Fibroblast of villous mesenchyme (primary cell): ENCODE data around the gene SGSH. TPM values are rescaled to one million over a fixed set of nuclear protein-coding genes. Genes with fewer than 3 reads are reported as not detected.

Experiments used
- DNase-seq: peaks from one replicate; pipeline ENCODE4 v3.0.0-alpha.2; 2010; ENCODE audit warnings: low read depth
- H3K4me3 ChIP-seq: 2 replicates; pipeline ENCODE4 v1.5.1; 2011; ENCODE audit warnings: low read depth, mild to moderate bottlenecking, low read length
- total RNA-seq: library from RNA; depleted of rRNA; stranded (reverse); fragments of >200 nt; gene quantifications from 2 replicates; pipeline ENCODE4 v1.2.3, GENCODE V29; 2012
- TF ChIP-seq, protein P1 (sequence below): IDR thresholded peaks from 2 replicates; pipeline ENCODE4 v1.5.1; 2012; ENCODE audit warnings: low read depth, mild to moderate bottlenecking, low read length; ENCODE audit not compliant: insufficient read depth

SGSH gene
- total RNA-seq, 1 donor: 12.1 TPM

DNA sequence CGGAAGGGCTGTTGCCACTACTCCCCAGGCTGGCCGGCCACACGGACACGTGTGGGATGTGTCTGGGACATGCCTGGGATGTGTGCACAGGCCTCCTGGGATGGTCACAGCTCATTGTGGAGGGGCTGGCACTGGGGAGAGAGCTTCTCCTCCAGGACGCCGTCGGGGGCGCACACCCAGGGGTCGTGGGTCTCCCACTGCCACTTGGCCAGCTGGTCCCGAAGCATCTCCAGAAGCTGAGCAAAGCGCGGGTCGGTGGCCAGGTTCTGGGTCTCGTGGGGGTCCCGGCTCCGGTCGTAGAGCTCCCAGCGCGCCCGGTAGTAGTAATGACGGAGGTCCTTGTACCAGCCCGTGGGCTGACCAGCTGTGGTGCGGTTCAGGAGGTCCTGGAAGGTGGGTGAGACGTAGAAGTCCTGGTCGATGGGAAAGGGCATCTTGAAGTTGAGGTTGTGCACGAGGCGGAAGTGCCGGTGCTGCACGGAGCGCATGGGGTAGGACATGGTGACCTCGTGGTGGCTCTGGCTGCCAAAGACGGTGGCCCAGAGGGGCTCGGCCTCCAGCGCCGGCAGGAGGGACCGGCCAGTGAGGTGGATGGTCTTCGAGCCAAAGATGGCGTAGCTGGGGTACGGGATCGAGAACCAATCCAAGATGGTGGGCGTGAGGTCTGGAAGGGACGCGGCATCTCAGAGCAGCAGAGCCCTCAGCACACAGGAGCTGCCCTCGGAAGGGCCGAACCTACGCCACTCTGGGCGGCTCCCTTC, 9.6 kb downstream of the SGSH start:
- TF ChIP-seq, protein P1, sequence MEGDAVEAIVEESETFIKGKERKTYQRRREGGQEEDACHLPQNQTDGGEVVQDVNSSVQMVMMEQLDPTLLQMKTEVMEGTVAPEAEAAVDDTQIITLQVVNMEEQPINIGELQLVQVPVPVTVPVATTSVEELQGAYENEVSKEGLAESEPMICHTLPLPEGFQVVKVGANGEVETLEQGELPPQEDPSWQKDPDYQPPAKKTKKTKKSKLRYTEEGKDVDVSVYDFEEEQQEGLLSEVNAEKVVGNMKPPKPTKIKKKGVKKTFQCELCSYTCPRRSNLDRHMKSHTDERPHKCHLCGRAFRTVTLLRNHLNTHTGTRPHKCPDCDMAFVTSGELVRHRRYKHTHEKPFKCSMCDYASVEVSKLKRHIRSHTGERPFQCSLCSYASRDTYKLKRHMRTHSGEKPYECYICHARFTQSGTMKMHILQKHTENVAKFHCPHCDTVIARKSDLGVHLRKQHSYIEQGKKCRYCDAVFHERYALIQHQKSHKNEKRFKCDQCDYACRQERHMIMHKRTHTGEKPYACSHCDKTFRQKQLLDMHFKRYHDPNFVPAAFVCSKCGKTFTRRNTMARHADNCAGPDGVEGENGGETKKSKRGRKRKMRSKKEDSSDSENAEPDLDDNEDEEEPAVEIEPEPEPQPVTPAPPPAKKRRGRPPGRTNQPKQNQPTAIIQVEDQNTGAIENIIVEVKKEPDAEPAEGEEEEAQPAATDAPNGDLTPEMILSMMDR: no peak
- H3K4me3 ChIP-seq: no peak overlapping the region
- no peak for DNase-seq

- TF ChIP-seq, protein P1: no peak
- no peak for DNase-seq
- H3K4me3 ChIP-seq: no peak overlapping the region
These were observed 10.4 kb downstream of the SGSH start for GRCh38 chr17:80209765-80210164.

- TF ChIP-seq, protein P1: no peak
- DNase-seq: no peak
- no peak overlapping the region for H3K4me3 ChIP-seq
These were observed 12.1 kb downstream of the SGSH start for GRCh38 chr17:80208050-80208449.

DNA sequence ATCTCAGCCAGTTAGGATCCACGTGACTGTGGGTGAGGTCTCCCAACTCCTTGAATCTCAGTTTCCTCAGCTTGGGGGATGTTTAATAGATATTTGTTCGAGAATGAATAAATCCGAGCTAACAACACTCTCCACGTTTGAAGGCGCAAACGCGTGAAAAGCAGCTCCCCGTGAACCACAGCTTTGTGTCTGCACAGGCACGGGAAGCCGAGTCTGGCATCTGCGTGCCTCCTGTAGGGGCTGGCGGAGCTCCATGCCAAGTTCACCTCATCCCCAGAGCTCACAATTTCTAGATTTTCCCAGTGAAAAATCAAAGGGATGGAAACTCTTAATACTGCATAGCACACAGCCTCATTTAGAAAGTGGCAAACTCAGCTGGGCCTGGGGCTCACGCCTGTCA, 14.3 kb downstream of the SGSH start:
- TF ChIP-seq, protein P1: no peak
- H3K4me3 ChIP-seq: no peak overlapping the region
- DNase-seq: no peak

DNA sequence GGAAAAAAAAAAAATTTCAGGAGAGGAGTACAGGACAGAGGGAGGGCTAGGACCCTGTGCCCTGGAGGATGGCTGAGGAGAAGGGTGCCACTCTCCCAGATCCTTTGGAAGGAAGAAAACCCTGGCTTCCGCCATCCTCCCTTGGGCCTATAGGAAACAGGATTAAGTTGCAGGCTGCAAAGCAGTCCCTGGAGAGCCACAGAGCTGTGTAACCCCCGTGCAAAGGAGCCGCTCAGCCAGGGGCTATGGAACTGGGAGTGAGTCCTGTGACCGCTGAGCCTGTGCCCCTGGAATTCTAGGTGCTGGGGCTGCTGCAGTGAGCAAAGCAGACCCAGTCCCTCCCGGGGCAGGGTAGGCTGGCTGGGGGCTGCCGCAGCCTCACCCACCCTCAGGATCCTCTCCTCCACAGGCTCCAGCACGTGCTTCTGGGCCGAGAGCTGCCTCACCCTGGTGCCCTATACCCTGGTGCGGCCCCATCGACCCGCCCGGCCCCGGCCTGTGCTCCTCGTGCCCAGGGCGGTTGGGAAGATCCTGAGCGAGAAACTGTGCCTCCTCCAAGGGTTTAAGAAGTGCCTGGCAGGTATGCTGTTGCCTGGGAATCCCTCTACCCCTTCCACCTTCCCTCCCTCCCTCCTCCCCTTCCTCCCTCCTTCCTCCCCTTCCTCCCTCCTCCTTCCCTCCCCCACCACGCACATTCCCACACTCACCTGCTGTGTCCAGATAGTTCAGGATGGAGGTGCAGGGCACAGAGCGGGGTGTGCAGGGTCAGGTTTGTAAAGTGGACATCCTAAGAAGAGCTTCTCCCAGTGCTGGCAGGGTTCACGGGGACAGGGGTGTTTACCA, 15.3 kb downstream of the SGSH start:
- no peak overlapping the region for H3K4me3 ChIP-seq
- TF ChIP-seq, protein P1: no peak
- DNase-seq: no peak

- no peak for DNase-seq
- H3K4me3 ChIP-seq: no peak overlapping the region
- TF ChIP-seq, protein P1: no peak
These were observed 16.6 kb downstream of the SGSH start for GRCh38 chr17:80203471-80203963.
